Hindlimb muscle (tissue), 1 donor: Measurements from ENCODE around the gene NRCAM. TPM values are rescaled to one million over a fixed set of nuclear protein-coding genes. Genes with fewer than 3 reads are reported as not detected.

Source experiments
- DNase-seq: peaks from one replicate; pipeline ENCODE4 v3.0.0-alpha.2; 2013
- polyA plus RNA-seq: library from polyadenylated mRNA; unstranded; fragments of 120-200 nt; gene quantifications from one replicate; pipeline ENCODE4 v1.2.1, GENCODE V29; 2013; ENCODE audit not compliant: insufficient read length

Gene NRCAM
- polyA plus RNA-seq, 1 donor: 35.1 TPM

- peak; percentile 14 for DNase-seq
These were observed 3.8 kb upstream of the NRCAM start for GRCh38 chr7:108459922-108460551.

GRCh38 chr7:108457871-108458270 lies 1.6 kb upstream of the NRCAM start:
- DNase-seq: no peak

GRCh38 chr7:108456845-108457540 lies 757 bp upstream of the NRCAM start:
- no peak for DNase-seq

GRCh38 chr7:108455551-108455997 lies 662 bp downstream of the NRCAM start:
- peak; percentile 11 for DNase-seq

- DNase-seq: peak; percentile 21
These were observed 1.3 kb downstream of the NRCAM start for GRCh38 chr7:108454674-108455550.

- no peak for DNase-seq
These were observed 1.9 kb downstream of the NRCAM start for GRCh38 chr7:108454317-108454673.

GRCh38 chr7:108453320-108453719 lies 2.9 kb downstream of the NRCAM start:
- no peak for DNase-seq

- no peak for DNase-seq
These were observed 3.5 kb downstream of the NRCAM start for GRCh38 chr7:108452707-108453106.

- DNase-seq: no peak
These were observed 4.9 kb downstream of the NRCAM start for GRCh38 chr7:108451296-108451848.

GRCh38 chr7:108450160-108450559 lies 6.1 kb downstream of the NRCAM start:
- no peak for DNase-seq

GRCh38 chr7:108449521-108449920 lies 6.7 kb downstream of the NRCAM start:
- no peak for DNase-seq

GRCh38 chr7:108448584-108449505 lies 7.4 kb downstream of the NRCAM start:
- DNase-seq: no peak

- no peak for DNase-seq
These were observed 14.1 kb downstream of the NRCAM start for GRCh38 chr7:108442039-108442568.

GRCh38 chr7:108441392-108441955 lies 14.8 kb downstream of the NRCAM start:
- DNase-seq: no peak

- DNase-seq: no peak
These were observed 15.6 kb downstream of the NRCAM start for GRCh38 chr7:108440613-108441012.

GRCh38 chr7:108436906-108437305 lies 19.3 kb downstream of the NRCAM start:
- no peak for DNase-seq

- DNase-seq: no peak
These were observed 22.2 kb downstream of the NRCAM start for GRCh38 chr7:108434010-108434409.

GRCh38 chr7:108431099-108431498 lies 25.1 kb downstream of the NRCAM start:
- DNase-seq: no peak

- DNase-seq: no peak
These were observed 25.6 kb downstream of the NRCAM start for GRCh38 chr7:108430664-108431063.

- no peak for DNase-seq
These were observed 28.5 kb downstream of the NRCAM start for GRCh38 chr7:108427766-108428165.

GRCh38 chr7:108425714-108426275 lies 30.4 kb downstream of the NRCAM start:
- DNase-seq: no peak
